Esophagus squamous epithelium (tissue), 4 donors: ENCODE data around the gene PARD3.

Source experiments
- CTCF ChIP-seq, 6 experiments: fragments of 450-650 bp in 4 of 6; fragments of 200-600 bp in 2 of 6; sonication (generic) in 2 of 6; IDR thresholded peaks; one replicate each; pipeline ENCODE4 v1.5.1; 2016 to 2019; ENCODE audit warnings: antibody characterized with exemption in 6 of 6, mild to moderate bottlenecking in 4 of 6, moderate library complexity in 4 of 6
- POLR2A ChIP-seq, 4 donors: fragments of 450-650 bp; IDR thresholded peaks; one replicate each; pipeline ENCODE4 v1.6.1; 2017; ENCODE audit warnings: antibody characterized with exemption in 4 of 4, mild to moderate bottlenecking in 4 of 4, moderate library complexity in 3 of 4

DNA sequence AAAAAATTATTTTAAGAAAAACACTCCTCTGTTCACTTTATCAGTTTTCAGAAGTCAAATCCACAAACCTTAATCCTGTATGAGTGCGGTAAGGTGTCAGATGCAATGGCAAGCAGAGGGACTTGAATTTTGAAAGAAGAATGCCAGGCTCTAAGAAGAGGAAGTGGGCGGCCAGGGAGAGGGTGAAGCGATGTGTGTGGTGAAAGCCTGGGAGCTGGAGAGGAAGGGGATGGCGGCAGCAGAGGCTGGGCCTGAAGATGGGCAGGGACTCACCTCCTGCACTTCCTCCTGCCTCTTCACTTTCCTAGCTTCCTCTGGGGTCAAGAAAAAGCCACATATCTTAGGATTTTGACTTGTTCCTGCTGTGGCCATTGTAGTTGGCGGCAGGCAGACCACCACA, 609.6 kb downstream of the PARD3 start:
- TF ChIP-seq CTCF (IDR thresholded peaks at IDR 0.05) (no peak), POLR2A (IDR thresholded peaks at IDR 0.05) (no peak)
